OCI-LY7 (cell line): ENCODE measurements around the gene LRRC8D.

Experiments
- CTCF ChIP-seq: fragments of 200-600 bp; sonication (generic); conservative IDR thresholded peaks from 2 replicates; pipeline ENCODE4 v1.5.1; 2014; ENCODE audit warnings: mild to moderate bottlenecking, antibody characterized with exemption, low read length, moderate library complexity, mixed read lengths
- EZH2phosphoT487 ChIP-seq: fragments of 200-600 bp; sonication (generic); IDR thresholded peaks from 2 replicates; pipeline ENCODE4 v1.6.1; 2018; ENCODE audit warnings: low read depth, borderline replicate concordance, mild to moderate bottlenecking, mixed run types, antibody characterized with exemption, low read length, moderate library complexity, mixed read lengths

GRCh38 chr1:89932598-89933364 lies 111.9 kb downstream of the LRRC8D start:
- TF ChIP-seq CTCF: no peak
- TF ChIP-seq EZH2phosphoT487: no peak
